Esophagus squamous epithelium (tissue), 5 donors: ENCODE data around the gene CDK17. TPM values are rescaled to one million over a fixed set of nuclear protein-coding genes. Genes with fewer than 3 reads are reported as not detected.

Source experiments
- DNase-seq: peaks from one replicate; lab custom pipeline; 2025; lab: John Stamatoyannopoulos, UW
- H3K27ac ChIP-seq, 4 donors: fragments of 200-600 bp; sonication (generic); one replicate each; pipeline ENCODE4 v1.5.1; 2016 to 2019; ENCODE audit warnings: mild to moderate bottlenecking in 1 of 4
- H3K27me3 ChIP-seq, 4 donors: fragments of 200-600 bp; sonication (generic); 1 replicate in 3 of 4; 2 replicates in 1 of 4; pipeline versions ENCODE4 v1.5.1 to v1.6.0; 2017 to 2021; ENCODE audit warnings: antibody characterized with exemption in 1 of 4
- H3K36me3 ChIP-seq, 3 donors: fragments of 200-600 bp; sonication (generic); one replicate each; pipeline ENCODE4 v1.5.1; 2016 to 2019
- H3K4me1 ChIP-seq, 3 donors: fragments of 200-600 bp; sonication (generic); one replicate each; pipeline ENCODE4 v1.5.1; 2017 to 2019
- H3K4me3 ChIP-seq, 4 donors: fragments of 200-600 bp; sonication (generic); 1 replicate in 3 of 4; 2 replicates in 1 of 4; pipeline ENCODE4 v1.5.1; 2016 to 2019; ENCODE audit warnings: mild to moderate bottlenecking in 2 of 4, moderate library complexity in 1 of 4
- H3K9me3 ChIP-seq, 3 donors: fragments of 200-600 bp; sonication (generic); one replicate each; pipeline ENCODE4 v1.5.1; 2016 to 2019
- POLR2A ChIP-seq, 4 donors: fragments of 450-650 bp; IDR thresholded peaks; one replicate each; pipeline ENCODE4 v1.6.1; 2017; ENCODE audit warnings: antibody characterized with exemption in 4 of 4, mild to moderate bottlenecking in 4 of 4, moderate library complexity in 3 of 4
- WGBS, 2 donors: methylation state at CpG; one replicate each; pipeline ENCODE4 v1.1.5; 2018; 5-methylcytosine and 5-hydroxymethylcytosine counted together
- intact Hi-C: fragments of 100-400 bp; cut with DNase I; formaldehyde crosslinking; loops from one replicate; pipeline ENCODE4 v1.15.0; 2022
- total RNA-seq, 4 donors: library from RNA; depleted of rRNA; stranded (reverse); fragments of >200 nt; gene quantifications; one replicate each; pipeline ENCODE4 v1.1.0, GENCODE V29; 2016
- TF ChIP-seq, protein P1 (sequence below), 6 experiments: fragments of 450-650 bp in 4 of 6; fragments of 200-600 bp in 2 of 6; sonication (generic) in 2 of 6; IDR thresholded peaks; one replicate each; pipeline ENCODE4 v1.5.1; 2016 to 2019; ENCODE audit warnings: antibody characterized with exemption in 6 of 6, mild to moderate bottlenecking in 4 of 6, moderate library complexity in 4 of 6
- donor health status: DM: yes; HTN: yes; CAD: no.

Gene CDK17
- total RNA-seq, 4 donors from 2014 or later, result 15.4 to 37.4 (median 19.9) TPM

DNA sequence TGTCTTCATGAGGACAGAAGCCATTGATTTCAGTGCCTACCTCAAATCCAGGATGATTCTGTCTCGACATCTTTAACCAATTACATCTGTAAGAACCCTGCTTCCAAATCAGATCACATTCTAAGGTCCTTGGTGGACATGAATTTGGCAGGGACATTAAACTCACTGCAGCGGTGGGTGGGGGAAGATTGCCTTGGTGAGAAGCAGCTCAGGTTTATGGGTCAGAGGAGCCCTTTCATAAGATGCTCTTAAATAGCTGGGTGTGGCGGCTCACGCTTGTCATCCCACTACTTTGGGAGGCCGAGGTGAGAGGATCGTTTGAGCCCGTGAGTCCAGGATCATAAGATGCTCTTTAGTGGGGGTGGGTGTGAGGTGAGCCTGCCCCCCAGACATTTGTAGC is 163.2 kb downstream of the CDK17 start:
- Histone ChIP-seq H3K4me3 (no peak overlapping the region), H3K27me3 (no peaks in the 10 kb centered on the region), H3K4me1 (peaks cover 42 to 97% (median 75%) of the 10 kb centered on the region in 3 donors), H3K9me3 (no peaks in the 10 kb centered on the region), H3K36me3 (peaks cover 0 to 50% (median 0%) of the 10 kb centered on the region in 3 donors), H3K27ac (peak overlapping the region; percentile 68 to 95 (median 84))
- WGBS, 2 donors, result 84 to 93% methylated on average over 4 to 6 of the region's 7 CpGs
- TF ChIP-seq, protein P1, sequence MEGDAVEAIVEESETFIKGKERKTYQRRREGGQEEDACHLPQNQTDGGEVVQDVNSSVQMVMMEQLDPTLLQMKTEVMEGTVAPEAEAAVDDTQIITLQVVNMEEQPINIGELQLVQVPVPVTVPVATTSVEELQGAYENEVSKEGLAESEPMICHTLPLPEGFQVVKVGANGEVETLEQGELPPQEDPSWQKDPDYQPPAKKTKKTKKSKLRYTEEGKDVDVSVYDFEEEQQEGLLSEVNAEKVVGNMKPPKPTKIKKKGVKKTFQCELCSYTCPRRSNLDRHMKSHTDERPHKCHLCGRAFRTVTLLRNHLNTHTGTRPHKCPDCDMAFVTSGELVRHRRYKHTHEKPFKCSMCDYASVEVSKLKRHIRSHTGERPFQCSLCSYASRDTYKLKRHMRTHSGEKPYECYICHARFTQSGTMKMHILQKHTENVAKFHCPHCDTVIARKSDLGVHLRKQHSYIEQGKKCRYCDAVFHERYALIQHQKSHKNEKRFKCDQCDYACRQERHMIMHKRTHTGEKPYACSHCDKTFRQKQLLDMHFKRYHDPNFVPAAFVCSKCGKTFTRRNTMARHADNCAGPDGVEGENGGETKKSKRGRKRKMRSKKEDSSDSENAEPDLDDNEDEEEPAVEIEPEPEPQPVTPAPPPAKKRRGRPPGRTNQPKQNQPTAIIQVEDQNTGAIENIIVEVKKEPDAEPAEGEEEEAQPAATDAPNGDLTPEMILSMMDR (IDR thresholded peaks at IDR 0.05), result no peak
- TF ChIP-seq POLR2A (IDR thresholded peaks at IDR 0.05), result no peak
- intact Hi-C loops, result no loop called here
- no peak for DNase-seq

DNA sequence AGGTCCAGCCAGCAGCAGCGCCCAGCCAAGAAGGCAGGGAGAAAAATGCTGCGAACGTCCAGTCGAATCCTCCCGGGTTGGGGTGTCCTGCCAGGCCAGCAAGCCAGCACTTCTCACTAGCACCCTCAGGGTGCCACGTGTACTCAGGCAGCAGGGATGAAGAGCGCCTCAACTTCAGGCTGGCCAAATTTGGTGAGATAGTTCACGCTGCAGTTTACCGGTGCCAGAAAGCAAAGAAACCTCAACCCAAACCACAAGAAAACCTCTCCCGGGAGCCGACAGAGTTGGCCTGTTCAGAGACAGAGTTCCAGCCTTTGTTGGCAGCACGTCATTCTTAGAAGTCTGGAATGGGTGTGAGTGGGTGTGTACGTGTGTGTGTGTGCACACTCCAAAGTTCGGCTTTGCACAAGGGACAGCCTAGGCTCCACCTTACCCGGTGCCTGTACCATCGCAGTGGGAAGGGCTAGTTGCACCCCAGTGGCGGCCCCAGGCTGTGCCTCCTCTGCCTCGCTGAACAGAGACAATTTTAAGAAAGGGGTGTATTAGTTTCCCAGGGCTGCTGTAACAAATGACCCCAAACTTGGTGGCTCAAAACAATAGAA is 163.9 kb downstream of the CDK17 start:
- no peak for TF ChIP-seq POLR2A (IDR thresholded peaks at IDR 0.05)
- TF ChIP-seq, protein P1 (IDR thresholded peaks at IDR 0.05), result no peak
- no peak for DNase-seq
- WGBS, 2 donors, result 62 to 76% methylated on average over 16 to 17 of the region's 18 CpGs
- Histone ChIP-seq H3K27me3 (no peaks in the 10 kb centered on the region), H3K4me3 (no peak overlapping the region), H3K9me3 (no peaks in the 10 kb centered on the region), H3K36me3 (peaks cover 0 to 50% (median 4%) of the 10 kb centered on the region in 3 donors), H3K27ac (peak overlapping the region; percentile 68 to 95 (median 84)), H3K4me1 (peaks cover 42 to 90% (median 71%) of the 10 kb centered on the region in 3 donors)
- intact Hi-C loops, result no loop called here

DNA sequence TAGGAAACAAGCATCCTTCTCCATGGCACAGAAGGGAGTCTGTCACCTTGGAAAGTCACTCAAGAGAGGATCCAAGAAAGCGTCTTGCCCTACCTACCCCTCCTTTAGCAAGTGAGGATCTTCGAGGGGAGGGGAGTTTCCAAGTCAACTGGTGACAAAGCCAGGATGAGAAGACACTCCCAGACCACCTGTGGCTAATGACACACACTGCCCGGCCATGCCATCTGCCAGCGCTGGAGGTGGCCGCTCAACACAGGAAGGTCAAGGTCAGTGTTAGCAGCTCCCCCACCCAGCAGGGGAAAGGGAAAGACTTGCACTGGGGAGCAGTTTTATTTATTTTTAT is 164.8 kb downstream of the CDK17 start:
- DNase-seq, result no peak
- H3K4me1 ChIP-seq, result peaks cover 42 to 86% (median 67%) of the 10 kb centered on the region in 3 donors
- 68 to 81% methylated on average over 5 of the region's 5 CpGs for WGBS, 2 donors

DNA sequence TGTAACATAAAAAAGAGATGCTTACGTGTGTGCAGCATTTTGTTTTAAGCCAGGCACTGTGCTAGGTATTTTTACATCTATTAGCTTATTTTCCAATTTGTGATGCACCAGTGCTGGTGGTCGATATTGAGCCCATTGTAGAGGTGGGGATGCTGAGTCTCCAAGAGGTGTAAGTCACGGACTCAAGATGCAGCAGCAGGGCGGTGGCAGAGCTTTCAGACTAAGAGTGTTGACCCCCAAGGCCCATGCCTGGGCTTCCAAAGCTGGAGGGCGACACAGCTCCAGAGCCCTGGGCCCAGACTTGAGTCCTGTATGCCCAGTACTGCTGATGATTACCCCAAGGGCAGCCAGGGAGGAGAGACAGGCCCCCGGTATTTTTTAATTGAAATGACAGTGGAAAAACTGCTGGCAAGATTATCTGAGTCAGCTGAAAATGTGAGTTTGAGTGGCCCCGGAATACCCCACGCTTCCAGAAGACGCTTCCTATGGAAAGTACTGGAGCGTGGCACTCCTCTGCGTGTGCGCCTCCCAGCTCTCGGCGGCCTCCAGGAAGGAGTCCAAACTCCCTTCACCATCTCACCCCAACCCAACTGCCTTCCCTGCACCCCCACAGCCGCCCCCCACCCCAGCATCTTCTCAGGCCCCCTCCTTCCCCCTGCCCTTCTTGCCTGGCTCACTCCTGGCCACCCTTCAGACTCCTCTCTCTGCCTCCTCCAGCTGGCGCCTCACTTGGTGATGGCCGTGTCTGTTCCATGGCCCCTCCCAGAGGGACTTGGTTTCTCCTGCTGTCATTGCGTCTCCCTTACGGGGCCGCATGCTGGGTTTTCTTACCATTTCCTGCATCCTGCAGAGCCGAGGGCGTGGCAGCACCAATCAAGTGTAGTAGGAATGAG is 165.4 kb downstream of the CDK17 start:
- Histone ChIP-seq H3K36me3 (peaks cover 0 to 53% (median 6%) of the 10 kb centered on the region in 3 donors), H3K27ac (peak overlapping the region; percentile 68 to 95 (median 84)), H3K9me3 (no peaks in the 10 kb centered on the region), H3K4me1 (peaks cover 42 to 85% (median 65%) of the 10 kb centered on the region in 3 donors), H3K27me3 (no peaks in the 10 kb centered on the region), H3K4me3 (no peak overlapping the region)
- no peak for TF ChIP-seq POLR2A (IDR thresholded peaks at IDR 0.05)
- TF ChIP-seq, protein P1 (IDR thresholded peaks at IDR 0.05), result no peak
- intact Hi-C loops, result no loop called here
- no peak for DNase-seq
- WGBS, 2 donors, result 79 to 81% methylated on average over 12 to 16 of the region's 22 CpGs

More for the DNA sequence above, 164.8 kb downstream of the CDK17 start:
- Histone ChIP-seq H3K36me3 (peaks cover 0 to 54% (median 6%) of the 10 kb centered on the region in 3 donors), H3K27ac (peak overlapping the region; percentile 68 to 95 (median 84)), H3K9me3 (no peaks in the 10 kb centered on the region), H3K27me3 (no peaks in the 10 kb centered on the region), H3K4me3 (no peak overlapping the region)
- intact Hi-C loops, result no loop called here
- no peak for TF ChIP-seq POLR2A (IDR thresholded peaks at IDR 0.05)
- TF ChIP-seq, protein P1 (IDR thresholded peaks at IDR 0.05), result no peak
